GM18870 (cell line): ENCODE data around the gene GAB1.

Source experiments
- ATAC-seq: cut with Tn5 transposase; IDR thresholded peaks from one replicate; pipeline ENCODE4 v1.9.1; 2021; ENCODE audit warnings: moderate library complexity; ENCODE audit not compliant: unreplicated experiment

Gene GAB1

DNA sequence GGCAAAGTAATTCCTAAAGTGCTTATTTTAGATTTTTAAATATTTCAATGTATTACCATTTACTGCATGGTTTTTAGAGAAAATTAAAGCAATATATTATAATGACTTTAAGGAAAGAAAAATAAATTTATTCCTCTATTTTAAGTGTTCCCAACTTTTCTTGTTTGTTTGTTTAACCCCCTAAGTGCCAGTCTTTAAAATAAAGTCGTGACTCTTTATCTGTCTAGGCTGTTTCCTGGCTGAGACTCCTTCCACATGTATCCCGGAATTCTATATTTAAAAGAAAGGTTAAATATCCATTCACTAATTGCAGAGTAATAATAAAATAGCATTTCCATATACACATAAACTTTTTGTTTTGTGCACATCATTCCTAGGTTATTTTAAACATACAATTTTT is 71.2 kb downstream of the GAB1 start:
- ATAC-seq, result no peak

DNA sequence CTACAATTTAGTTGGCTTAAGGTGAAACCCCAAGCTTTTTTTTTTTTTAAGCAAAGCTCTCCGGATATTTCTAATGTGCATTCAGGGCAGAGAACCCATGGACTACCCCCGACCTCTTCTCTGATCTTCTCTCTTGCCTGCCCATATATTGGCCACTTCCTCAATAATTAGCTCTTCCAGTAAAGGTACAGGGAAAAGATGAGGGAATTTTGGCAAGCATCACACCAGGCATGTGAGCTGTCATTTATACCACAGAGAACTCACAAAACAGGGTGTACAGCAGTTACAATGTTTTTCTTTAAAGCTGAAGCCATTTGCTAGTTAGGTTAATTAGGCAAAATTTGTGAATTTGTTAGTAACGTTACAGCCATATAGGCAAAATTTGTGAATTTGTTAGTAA is 73.3 kb downstream of the GAB1 start:
- no peak for ATAC-seq

DNA sequence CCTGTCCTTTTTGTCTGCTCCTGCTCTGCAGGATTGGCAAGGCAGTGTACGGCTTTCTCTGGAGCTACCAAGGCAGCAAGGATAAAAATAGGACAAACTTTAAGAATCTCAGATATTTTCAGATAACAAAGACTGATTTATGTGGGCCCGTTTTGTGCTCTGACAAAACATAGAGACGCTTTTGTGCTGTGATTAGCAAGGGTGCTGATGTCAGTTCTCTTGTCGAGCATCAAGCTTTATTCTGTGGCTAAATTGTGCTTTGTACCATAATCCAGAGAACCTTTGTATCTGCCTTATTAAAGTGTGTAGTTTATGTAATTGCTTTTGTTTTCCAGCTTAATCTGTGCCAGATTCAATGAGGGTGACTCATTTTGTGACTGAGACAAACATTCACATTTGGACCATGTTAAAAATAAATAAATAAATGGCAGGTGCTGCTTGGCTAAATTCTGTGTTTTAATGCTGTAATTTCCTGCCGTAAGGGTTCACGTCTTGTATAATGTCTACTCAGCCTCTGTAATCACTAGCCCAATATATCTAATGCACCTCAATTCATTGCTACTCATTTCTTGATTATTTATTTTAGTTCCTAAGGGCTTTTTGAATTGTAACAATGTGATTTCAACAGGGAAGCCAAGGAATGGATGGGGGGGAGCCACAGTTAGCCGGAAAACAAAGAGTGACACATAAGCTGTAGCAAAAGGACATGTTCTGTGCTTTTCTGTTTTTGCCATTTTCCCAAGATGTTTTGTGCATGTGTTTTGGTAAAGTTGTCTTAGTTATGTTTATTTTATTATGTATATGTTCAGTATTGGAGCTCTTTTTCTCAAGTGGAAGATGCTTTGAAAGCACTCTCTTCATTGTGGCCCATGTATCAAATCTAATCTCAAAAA is 75.1 kb downstream of the GAB1 start:
- ATAC-seq, result no peak

DNA sequence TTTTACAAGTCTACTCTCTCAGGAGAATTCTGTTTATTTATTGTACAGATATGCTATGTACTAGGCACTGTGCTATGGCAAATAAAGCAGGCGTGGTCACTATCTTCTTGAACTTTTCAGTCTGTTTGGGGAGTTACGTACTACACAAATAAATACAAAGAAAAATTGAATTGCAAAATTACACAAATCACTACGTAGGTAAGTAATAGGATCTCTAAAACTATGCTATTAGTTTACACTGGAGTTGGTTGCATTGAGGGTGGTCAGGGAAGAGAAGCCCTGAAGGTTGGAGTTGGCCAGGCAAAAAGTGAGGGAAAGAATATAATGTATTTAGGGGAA is 75.7 kb downstream of the GAB1 start:
- no peak for ATAC-seq

DNA sequence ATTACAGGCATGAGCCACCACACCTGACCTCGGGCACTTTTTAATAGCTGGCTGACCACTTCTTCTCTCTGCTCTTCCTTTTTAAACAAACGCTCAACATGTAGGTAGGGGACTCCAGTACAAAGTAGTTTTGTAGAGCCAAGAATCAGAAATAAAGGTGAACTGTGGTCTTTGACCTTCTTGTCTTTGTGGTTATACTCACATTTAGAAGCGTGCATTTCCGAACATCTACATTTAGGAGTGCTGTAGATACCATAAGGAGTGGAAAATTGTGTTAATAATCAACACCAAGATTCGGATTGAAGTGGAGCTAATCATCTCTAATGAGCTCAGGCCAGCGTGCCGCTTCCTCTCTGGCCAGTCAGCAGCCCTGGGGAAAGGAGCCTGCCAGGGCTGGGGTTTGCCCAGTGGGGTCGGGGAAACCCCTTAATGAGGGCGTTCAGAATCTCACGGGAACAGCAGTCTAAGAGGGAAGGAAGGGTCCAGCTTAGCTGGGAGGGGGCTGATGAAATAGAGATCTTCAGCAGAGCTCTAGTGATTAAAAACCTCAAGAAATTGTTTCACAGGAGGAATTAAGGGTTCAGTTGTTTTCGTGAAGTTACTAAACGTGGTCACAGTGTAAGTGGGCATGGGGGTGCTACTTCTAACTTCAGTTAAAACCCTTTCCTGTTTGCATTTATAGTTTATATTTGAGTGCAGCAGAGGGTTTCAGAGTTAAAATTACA is 81.2 kb downstream of the GAB1 start:
- ATAC-seq, result peak; percentile 89

DNA sequence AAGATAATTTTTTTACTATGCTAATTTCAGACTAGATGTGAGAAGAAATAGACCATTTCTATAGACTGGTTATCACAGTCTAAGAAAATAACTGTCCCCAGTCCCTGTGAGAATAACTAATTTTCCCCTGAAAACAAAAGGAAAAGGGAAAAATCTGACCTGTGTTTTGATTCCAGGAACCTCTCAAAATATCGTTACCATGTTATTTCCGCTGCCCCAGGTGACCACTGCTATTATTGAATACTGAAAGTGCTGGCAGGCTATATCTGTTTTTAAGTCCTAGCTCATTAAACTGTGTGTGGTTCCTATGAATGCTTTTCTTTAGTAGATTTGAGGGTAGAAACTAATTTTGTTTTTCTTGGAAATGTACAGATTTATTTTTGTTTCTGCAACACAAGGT is 83.6 kb downstream of the GAB1 start:
- ATAC-seq, result peak; percentile 35

DNA sequence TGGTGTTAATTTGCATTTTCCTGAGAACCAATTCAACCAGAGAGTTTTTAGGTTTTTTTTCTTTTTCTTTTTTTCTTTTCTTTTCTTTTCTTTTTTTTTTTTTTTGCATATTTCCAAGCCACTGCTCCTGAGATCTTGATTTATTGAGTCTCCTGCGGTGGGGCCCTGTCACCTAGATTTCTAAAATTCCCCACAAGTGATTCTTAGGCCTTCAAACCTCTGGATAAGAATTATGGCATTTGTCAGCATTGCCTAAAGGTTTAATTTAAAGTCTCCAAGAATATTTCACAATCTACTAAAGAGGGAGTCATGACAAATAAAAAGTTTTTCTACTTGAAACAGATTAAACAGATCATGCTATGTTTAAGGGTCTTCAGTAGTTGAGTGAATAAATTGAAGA is 84.9 kb downstream of the GAB1 start:
- ATAC-seq, result no peak

DNA sequence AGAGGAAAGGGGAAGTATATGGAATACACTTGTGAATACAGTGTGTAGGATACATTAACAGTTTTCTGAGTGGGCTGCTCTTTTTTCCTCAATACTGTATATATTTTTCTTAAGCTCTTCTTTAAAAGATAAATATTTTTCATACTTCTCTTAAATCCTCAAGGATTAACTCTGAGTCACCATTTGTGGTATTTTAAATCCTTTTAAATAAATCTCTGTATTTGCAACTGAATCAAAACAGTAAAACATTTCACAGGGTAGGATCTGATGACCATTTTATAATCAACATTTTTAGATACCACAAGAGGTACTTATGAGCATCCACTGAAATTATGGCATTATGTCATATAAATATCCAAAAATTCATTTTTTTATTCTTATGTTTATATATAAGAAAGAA is 87.6 kb downstream of the GAB1 start:
- no peak for ATAC-seq

DNA sequence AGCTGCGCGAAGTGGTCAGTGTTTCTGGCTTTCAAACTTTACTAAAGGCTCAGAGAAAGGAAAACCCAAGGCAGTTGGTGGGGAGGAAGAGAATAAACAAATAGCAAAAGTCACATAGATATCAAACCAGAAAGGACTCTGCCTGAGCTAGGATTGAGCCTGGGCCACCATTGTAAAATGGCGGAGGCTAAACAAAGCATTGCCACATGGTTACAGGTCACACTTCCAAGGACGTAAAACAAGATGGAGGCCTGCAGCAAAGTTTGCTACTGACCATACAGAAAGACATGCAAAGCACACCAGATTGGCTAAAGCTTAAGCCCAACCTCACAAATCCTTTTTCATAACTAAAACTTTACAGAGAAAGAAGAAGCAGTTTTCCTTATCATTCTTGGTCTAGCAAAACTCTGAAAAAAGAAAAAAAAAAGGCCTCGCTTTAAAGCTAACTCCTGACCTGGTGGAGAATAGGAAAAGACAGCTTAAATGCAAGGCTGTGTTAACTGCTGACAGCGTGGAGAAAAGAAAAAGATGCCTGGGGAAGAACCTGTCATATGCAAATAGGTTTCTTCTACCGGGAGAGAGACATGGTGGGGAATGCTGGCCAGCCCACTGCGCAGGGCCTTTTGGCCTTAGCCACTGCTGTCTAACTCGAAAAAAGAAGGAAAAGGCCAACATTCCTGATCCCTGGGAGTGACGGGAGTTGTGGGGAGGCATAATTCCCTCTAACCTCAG is 95.0 kb downstream of the GAB1 start:
- no peak for ATAC-seq

DNA sequence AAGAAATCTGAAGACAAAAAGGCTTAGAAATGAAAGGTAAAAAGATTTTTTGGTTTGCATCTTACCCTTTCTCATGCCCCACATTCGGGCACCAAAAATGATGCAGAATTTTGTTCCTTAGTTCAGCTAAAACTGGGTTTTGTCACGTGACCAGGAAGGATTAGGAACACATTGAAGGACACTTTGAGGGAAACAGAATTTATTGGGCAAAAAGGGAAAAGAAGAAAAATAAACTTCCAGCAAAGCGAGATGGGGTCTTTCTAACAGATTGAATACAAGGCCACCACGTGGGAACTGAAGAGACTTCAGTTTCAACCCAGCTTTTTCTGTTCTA is 95.5 kb downstream of the GAB1 start:
- ATAC-seq, result no peak

DNA sequence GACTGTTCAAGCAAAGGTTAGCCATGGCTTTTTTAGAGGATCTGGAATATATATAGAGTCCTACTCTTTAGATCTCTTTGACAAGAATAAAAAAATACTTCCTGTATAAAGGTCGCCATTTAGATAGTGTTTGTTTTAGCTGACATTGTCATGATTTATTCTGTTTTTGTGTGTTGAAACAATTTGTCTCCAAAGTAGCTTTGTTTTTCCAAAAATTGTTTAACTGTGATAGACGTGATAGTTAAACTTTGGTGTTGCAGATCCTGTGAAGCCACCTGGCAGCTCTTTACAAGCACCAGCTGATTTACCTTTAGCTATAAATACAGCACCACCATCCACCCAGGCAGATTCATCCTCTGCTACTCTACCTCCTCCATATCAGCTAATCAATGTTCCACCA is 96.6 kb downstream of the GAB1 start:
- no peak for ATAC-seq

DNA sequence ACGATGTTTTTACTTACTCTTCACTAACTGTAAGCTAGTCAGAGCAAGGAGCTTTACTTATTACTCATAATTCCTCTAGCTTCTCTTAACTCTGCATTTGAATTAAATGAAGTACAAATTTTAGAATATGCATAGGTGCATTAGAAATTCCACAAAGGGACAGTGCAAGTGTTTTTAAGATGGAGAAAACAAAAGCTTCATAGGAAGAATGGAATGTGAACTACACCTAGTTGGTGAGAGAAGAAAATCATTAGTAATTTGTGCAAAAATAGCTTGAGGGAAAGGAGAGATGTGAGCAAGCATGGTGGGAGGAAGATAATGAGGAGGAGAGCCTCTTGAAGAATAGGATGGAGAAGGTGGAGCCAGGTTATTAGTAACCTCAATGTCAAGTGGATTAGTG is 99.3 kb downstream of the GAB1 start:
- no peak for ATAC-seq

DNA sequence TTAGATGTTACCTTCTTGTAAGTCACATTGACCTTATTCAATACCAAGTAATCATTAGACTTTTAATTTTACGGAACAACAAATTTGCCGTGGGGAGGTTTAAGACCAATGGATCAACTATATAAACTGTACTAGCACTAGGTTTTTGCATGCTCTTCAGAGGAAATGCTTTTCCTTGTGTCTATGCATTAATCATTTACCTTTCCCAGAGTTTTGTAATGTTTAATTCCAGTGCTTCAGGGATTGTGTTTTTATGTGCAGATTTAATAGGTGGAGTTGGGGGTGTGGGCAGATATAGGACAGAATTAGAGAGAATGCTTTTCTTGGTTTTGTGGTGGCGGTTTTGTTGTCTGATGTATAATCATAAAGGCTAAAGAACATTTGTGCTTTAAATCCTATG is 100.8 kb downstream of the GAB1 start:
- no peak for ATAC-seq

DNA sequence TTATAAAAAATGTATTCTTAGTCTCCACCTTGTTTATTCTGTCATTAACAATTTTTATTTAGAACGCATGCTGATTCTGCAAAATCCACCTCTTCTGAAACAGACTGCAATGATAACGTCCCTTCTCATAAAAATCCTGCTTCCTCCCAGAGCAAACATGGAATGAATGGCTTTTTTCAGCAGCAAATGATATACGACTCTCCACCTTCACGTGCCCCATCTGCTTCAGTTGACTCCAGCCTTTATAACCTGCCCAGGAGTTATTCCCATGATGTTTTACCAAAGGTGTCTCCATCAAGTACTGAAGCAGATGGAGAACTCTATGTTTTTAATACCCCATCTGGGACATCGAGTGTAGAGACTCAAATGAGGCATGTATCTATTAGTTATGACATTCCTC is 101.3 kb downstream of the GAB1 start:
- no peak for ATAC-seq

DNA sequence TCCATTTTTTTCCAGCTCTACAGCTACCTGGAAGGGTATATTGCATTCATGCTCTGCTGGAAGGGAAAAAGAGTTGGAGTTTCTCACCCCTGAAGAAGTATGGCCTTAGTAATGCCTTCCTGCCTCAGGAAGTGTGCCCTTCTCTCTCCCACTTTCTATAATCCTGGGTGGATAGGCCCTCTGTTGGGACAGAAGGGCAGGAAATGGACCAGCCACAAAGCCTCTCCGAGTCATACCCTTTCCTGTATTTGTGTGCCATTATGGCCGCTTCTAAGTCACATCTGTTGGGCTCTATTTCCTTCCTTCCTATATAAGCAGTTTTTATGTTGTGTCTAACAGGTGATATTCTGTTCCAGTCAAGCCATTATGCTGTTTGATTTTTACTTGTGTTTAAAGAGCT is 102.0 kb downstream of the GAB1 start:
- no peak for ATAC-seq

DNA sequence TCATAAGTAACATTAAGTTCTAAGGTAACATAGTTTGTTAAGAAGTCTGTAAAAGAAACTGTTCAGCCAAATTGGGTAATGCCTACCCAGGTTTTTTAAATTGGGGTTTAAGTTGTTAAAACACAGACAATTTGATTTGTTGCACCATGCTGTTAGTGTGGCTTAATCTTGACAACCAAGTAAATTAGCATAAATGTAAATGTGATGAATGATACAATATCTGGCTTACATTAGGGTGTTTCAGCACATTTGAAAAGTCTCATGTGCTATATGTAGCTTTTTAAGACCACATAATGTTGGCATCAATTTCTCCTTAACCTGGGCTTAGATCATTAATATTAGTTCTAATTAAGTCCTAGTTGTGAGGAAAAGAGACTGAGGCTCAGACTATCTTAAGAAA is 104.4 kb downstream of the GAB1 start:
- ATAC-seq, result no peak

DNA sequence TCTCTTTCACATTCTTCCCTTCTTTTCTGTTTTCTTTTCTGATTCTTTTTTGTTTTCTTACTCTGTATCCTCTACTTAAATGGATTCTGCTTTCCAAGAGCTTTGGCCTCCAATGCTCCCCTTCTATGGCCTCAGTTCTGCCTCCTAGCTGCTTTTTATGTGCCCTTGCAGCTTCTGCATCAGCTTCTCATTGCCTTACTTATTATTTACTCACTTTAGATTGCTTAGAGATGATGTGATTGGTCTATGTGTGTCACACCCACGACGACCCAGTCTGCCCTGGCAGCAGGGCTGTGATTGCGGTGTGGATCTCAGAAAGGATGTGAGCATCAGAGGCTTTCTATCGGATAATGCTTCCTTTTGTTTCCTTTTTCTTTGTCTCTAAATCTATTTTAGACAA is 105.0 kb downstream of the GAB1 start:
- no peak for ATAC-seq

DNA sequence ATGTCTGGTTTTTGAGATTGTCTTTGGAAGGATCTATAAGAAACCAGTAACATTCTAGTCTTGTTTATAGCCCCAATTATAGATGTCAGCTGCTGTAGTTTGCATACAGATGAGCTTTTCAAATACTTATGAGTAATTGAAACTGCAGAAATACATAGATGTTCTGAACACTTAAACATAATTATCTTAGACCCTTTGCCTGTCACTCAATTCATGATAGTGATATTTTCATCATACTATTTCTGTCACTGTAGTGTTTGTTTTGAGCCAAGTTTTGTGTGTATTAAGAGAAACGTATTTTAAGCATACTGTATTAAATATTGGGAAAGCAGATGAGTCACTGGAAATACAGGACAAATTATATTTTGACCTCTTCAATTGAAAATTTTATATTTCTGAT is 107.1 kb downstream of the GAB1 start:
- ATAC-seq, result no peak

DNA sequence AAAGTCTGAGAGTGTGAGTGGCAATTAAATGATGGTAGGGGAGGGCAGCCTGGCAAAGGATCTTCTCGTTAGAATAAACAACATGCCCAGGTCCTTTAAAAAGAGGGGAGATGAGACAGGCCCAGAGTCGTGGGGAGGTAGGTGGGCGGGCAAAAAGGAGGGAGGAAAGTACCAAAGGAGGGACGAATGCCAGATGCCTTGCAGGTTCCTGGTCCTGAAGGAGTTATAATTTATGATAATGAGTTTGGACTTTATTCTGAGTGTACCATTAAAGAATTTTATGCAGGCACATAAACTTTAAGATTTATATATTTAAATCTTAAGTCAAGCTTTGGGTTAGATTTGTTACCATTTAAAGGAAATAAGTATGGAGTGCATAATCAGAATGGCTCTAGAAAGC is 114.5 kb downstream of the GAB1 start:
- no peak for ATAC-seq

DNA sequence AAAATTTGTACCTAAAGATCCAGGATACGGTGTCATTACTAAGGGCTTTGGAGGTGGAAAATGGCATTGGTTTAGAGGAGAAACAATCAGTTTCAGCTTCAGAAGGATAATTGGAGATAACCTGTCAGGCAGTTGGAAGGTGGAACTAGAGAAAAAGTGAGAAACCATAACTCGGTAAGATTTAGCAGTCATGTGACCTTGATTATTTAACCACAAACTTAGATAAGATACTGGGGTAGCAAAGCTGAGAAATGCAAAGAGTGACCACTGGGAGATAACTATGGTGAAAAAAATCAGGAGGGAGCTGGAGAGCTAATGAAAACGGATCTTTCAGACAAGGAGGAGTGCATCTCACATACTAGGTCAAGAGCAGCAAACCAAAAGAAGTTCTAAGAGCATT is 118.5 kb downstream of the GAB1 start:
- ATAC-seq, result no peak

DNA sequence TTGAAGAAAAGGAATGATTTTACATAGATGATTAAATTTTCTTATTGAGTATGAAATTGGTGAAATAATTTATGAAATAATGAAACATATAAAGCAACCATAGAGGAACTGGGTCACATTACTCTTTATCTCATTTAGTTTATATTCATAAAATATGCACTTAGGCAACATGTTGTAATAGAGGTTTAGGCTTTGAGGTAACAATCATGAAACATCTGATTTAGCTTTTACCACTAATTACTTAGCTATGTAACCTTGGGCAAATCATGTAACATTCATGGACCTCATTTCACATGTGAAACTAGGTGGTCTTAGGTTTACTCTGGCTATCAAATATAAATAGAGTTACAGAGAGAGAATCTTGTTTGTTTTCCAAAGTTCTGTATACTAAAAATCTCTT is 122.3 kb downstream of the GAB1 start:
- no peak for ATAC-seq
